GM19452 (cell line): Measurements from ENCODE around the gene NBPF12.
A peak's percentile ranks its signal among the peaks of the same experiment; 100 is the strongest.
"Not testable (repeated sequence)": the region's sequence is repeated elsewhere in the genome, so short reads cannot be mapped to it uniquely, and the experiment has no call there.

ENCODE experiments used
- ATAC-seq: cut with Tn5 transposase; IDR thresholded peaks from one replicate; pipeline ENCODE4 v1.9.1; 2021; ENCODE audit not compliant: unreplicated experiment

Gene NBPF12

GRCh38 chr1:146938242-146938902 lies at the start of gene NBPF12:
NBPF12 (plus strand) TSS chr1:146938324; CDS start chr1:146960144, 21,820 bp downstream.
- peak; percentile 74 for ATAC-seq

GRCh38 chr1:146891355-146891754 lies 46.8 kb upstream of the NBPF12 start:
- ATAC-seq: not testable (repeated sequence)

GRCh38 chr1:146892331-146892730 lies 45.8 kb upstream of the NBPF12 start:
- ATAC-seq: not testable (repeated sequence)

- ATAC-seq: not testable (repeated sequence)
These were observed 30.4 kb upstream of the NBPF12 start for GRCh38 chr1:146907565-146908261.

- not testable (repeated sequence) for ATAC-seq
These were observed 25.1 kb upstream of the NBPF12 start for GRCh38 chr1:146912975-146913374.

- not testable (repeated sequence) for ATAC-seq
These were observed 17.3 kb upstream of the NBPF12 start for GRCh38 chr1:146920811-146921210.

GRCh38 chr1:146922614-146923013 lies 15.5 kb upstream of the NBPF12 start:
- ATAC-seq: not testable (repeated sequence)

- ATAC-seq: not testable (repeated sequence)
These were observed 14.0 kb upstream of the NBPF12 start for GRCh38 chr1:146924106-146924505.

GRCh38 chr1:146926413-146926812 lies 11.7 kb upstream of the NBPF12 start:
- not testable (repeated sequence) for ATAC-seq

- not testable (repeated sequence) for ATAC-seq
These were observed 7.9 kb upstream of the NBPF12 start for GRCh38 chr1:146930225-146930624.

GRCh38 chr1:146934390-146935223 lies 3.5 kb upstream of the NBPF12 start:
- peak; percentile 36 for ATAC-seq

- not testable (repeated sequence) for ATAC-seq
These were observed 662 bp upstream of the NBPF12 start for GRCh38 chr1:146937462-146937861.

GRCh38 chr1:146938927-146939786 lies 1.0 kb downstream of the NBPF12 start:
- peak; percentile 30 for ATAC-seq

GRCh38 chr1:146940293-146940692 lies 2.2 kb downstream of the NBPF12 start:
- not testable (repeated sequence) for ATAC-seq

- not testable (repeated sequence) for ATAC-seq
These were observed 5.3 kb downstream of the NBPF12 start for GRCh38 chr1:146943342-146943886.

- not testable (repeated sequence) for ATAC-seq
These were observed 10.0 kb downstream of the NBPF12 start for GRCh38 chr1:146948127-146948526.

- ATAC-seq: not testable (repeated sequence)
These were observed 26.2 kb downstream of the NBPF12 start for GRCh38 chr1:146964340-146964739.

GRCh38 chr1:146966351-146966750 lies 28.2 kb downstream of the NBPF12 start:
- ATAC-seq: not testable (repeated sequence)

- ATAC-seq: not testable (repeated sequence)
These were observed 32.5 kb downstream of the NBPF12 start for GRCh38 chr1:146970656-146971055.

GRCh38 chr1:146972681-146973080 lies 34.6 kb downstream of the NBPF12 start:
- not testable (repeated sequence) for ATAC-seq
